Lower lobe of right lung (tissue), 2 donors: ENCODE results near the gene CCDC102B. TPM values are rescaled to one million over a fixed set of nuclear protein-coding genes. Genes with fewer than 3 reads are reported as not detected.

Experiments used
- ATAC-seq, 2 donors: fragments of 200-7000 bp; cut with Tn5 transposase; one replicate each; pipeline ENCODE4 v1.9.1; 2020 to 2022; ENCODE audit warnings: mild to moderate bottlenecking in 2 of 2, moderate library complexity in 2 of 2
- DNase-seq: peaks from one replicate; pipeline ENCODE4 v3.0.0-alpha.2; 2020
- H3K27ac ChIP-seq: fragments of 200-600 bp; one replicate; pipeline ENCODE4 v1.8.0; 2022
- H3K27me3 ChIP-seq: fragments of 200-600 bp; one replicate; pipeline ENCODE4 v1.8.0; 2022; ENCODE audit warnings: low read depth
- H3K36me3 ChIP-seq: fragments of 200-600 bp; one replicate; pipeline ENCODE4 v1.8.0; 2022; ENCODE audit warnings: mild to moderate bottlenecking
- H3K4me1 ChIP-seq: fragments of 200-600 bp; one replicate; pipeline ENCODE4 v1.8.0; 2022
- H3K4me3 ChIP-seq: fragments of 200-600 bp; one replicate; pipeline ENCODE4 v1.8.0; 2022; ENCODE audit warnings: mild to moderate bottlenecking
- H3K9me3 ChIP-seq: fragments of 200-600 bp; one replicate; pipeline ENCODE4 v1.8.0; 2022
- CTCF ChIP-seq: fragments of 200-600 bp; IDR thresholded peaks from one replicate; pipeline ENCODE4 v1.8.0; 2022; ENCODE audit warnings: antibody characterized with exemption, mild to moderate bottlenecking
- intact Hi-C: fragments of 100-400 bp; cut with DNase I; formaldehyde crosslinking; loops from one replicate; pipeline ENCODE4 v1.11.0; 2022
- total RNA-seq: library from RNA; stranded (reverse); fragmentation: NEBNext Ultra II Directional; extraction: Animal tissue kit (Norgen Biotek cat#: 25700); gene quantifications from one replicate; pipeline ENCODE4 v1.2.1, GENCODE V29; 2021
- donor health status: DM: no; HTN: yes; CAD: no; lungs with severe emphysema.

Gene CCDC102B
- total RNA-seq, 1 donor from 2014 or later = 29.4 TPM

- no peaks in the 10 kb centered on the region for H3K27me3 ChIP-seq
- intact Hi-C loops = no loop called here
- DNase-seq (no peak), ATAC-seq (no peak)
- TF ChIP-seq CTCF = no peak
- no peaks in the 10 kb centered on the region for H3K4me1 ChIP-seq
- H3K36me3 ChIP-seq = no peaks in the 10 kb centered on the region
- no peak overlapping the region for H3K27ac ChIP-seq
- no peaks in the 10 kb centered on the region for H3K9me3 ChIP-seq
- H3K4me3 ChIP-seq = no peak overlapping the region
These were observed 99.4 kb downstream of the CCDC102B start for GRCh38 chr18:68897286-68897685.

GRCh38 chr18:68909579-68909978, 111.7 kb downstream of the CCDC102B start:
- no peaks in the 10 kb centered on the region for H3K9me3 ChIP-seq
- no peaks in the 10 kb centered on the region for H3K27me3 ChIP-seq
- no peak overlapping the region for H3K4me3 ChIP-seq
- no peaks in the 10 kb centered on the region for H3K4me1 ChIP-seq
- no peak overlapping the region for H3K27ac ChIP-seq
- intact Hi-C loops = no loop called here
- H3K36me3 ChIP-seq = no peaks in the 10 kb centered on the region
- TF ChIP-seq CTCF = no peak
- ATAC-seq = no peak
- no peak for DNase-seq

- no peak for DNase-seq
- intact Hi-C loops = no loop called here
- Histone ChIP-seq H3K27me3 (no peaks in the 10 kb centered on the region), H3K4me1 (no peaks in the 10 kb centered on the region), H3K36me3 (no peaks in the 10 kb centered on the region), H3K4me3 (no peak overlapping the region), H3K27ac (no peak overlapping the region), H3K9me3 (no peaks in the 10 kb centered on the region)
- TF ChIP-seq CTCF = no peak
- ATAC-seq = no peak
These were observed 117.2 kb downstream of the CCDC102B start for GRCh38 chr18:68915061-68915460.

GRCh38 chr18:68916734-68917133, 118.9 kb downstream of the CCDC102B start:
- no peaks in the 10 kb centered on the region for H3K9me3 ChIP-seq
- no peaks in the 10 kb centered on the region for H3K4me1 ChIP-seq
- H3K4me3 ChIP-seq = no peak overlapping the region
- intact Hi-C loops = no loop called here
- no peaks in the 10 kb centered on the region for H3K36me3 ChIP-seq
- ATAC-seq (no peak), DNase-seq (no peak)
- H3K27me3 ChIP-seq = no peaks in the 10 kb centered on the region
- no peak overlapping the region for H3K27ac ChIP-seq
- no peak for TF ChIP-seq CTCF

- ATAC-seq (no peak), DNase-seq (no peak)
- Histone ChIP-seq H3K4me3 (no peak overlapping the region), H3K36me3 (no peaks in the 10 kb centered on the region), H3K4me1 (no peaks in the 10 kb centered on the region), H3K9me3 (no peaks in the 10 kb centered on the region), H3K27me3 (no peaks in the 10 kb centered on the region), H3K27ac (no peak overlapping the region)
- intact Hi-C loops = no loop called here
- TF ChIP-seq CTCF = no peak
These were observed 120.3 kb downstream of the CCDC102B start for GRCh38 chr18:68918216-68918615.

GRCh38 chr18:68919900-68920299, 122.0 kb downstream of the CCDC102B start:
- H3K27ac ChIP-seq = no peak overlapping the region
- no peak for DNase-seq
- H3K9me3 ChIP-seq = no peaks in the 10 kb centered on the region
- intact Hi-C loops = no loop called here
- no peak for ATAC-seq
- H3K4me3 ChIP-seq = no peak overlapping the region
- no peaks in the 10 kb centered on the region for H3K36me3 ChIP-seq
- H3K27me3 ChIP-seq = no peaks in the 10 kb centered on the region
- H3K4me1 ChIP-seq = no peaks in the 10 kb centered on the region
- TF ChIP-seq CTCF = no peak
